Measurements from ENCODE around the gene AP2S1. TPM values are rescaled to one million over a fixed set of nuclear protein-coding genes. Genes with fewer than 3 reads are reported as not detected.
A peak's percentile ranks its signal among the peaks of the same experiment; 100 is the strongest.
"Not testable (repeated sequence)": the region's sequence is repeated elsewhere in the genome, so short reads cannot be mapped to it uniquely, and the experiment has no call there.

Gene AP2S1
- polyA plus RNA-seq, 1 donor = 78.8 TPM

GRCh38 chr19:46871173-46871572 lies 20.5 kb upstream of the AP2S1 start:
- not testable (repeated sequence) for H3K9me3 ChIP-seq (ENCODE audit: control insufficient read depth, low read depth, low read length); H3K27ac ChIP-seq (ENCODE audit: low read length); H3K4me3 ChIP-seq (ENCODE audit: low read length); H3K27me3 ChIP-seq (ENCODE audit: control insufficient read depth, insufficient read depth, low read length); DNase-seq; H3K36me3 ChIP-seq (ENCODE audit: control insufficient read depth, insufficient read depth, low read length)
- WGBS (ENCODE audit: insufficient coverage, low lambda C conversion rate) = no CpG with 5 or more reads among the region's 5 CpGs
- H3K4me1 ChIP-seq (ENCODE audit: control insufficient read depth, insufficient read depth, low read length) = peaks cover 22% of the 10 kb centered on the region

DNA sequence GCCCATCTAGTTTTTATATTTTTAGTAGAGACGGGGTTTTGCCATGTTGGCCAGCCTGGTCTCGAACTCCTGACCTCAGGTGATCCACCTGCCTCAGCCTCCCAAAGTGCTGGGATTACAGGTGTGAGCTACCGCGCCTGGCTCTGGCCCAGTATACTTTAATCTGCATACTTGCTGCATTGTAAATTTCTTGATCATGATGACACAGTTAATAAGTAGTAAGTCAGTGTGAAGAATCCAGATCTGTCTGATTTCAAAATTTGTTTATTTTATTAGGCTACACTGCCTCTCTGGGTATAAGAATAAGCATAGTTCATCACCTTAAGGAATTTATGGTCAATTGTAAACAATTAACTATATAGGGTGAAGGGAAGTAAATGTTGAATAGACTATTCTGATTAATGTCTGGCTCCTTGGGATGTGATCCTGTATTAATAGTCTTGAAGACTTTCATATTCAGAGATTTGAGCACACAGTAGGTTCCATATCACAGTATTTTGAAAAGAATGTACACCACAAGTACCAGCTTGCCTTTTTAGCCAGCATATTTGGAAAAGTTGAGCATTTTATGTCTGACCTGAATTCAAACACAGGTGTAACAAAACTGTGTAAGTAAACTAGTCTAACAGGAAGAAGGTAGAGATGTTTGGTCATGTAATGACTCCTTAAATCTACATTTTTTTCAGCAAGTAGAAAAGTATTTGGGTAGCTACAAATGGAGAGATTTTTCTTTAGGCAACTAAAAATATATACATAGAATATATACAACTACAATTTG lies 17.6 kb upstream of the AP2S1 start:
- Histone ChIP-seq H3K4me1 (ENCODE audit: control insufficient read depth, insufficient read depth, low read length) (peaks cover 27% of the 10 kb centered on the region), H3K27ac (ENCODE audit: low read length) (no peak overlapping the region)
- no CpG with 5 or more reads among the region's 4 CpGs for WGBS (ENCODE audit: insufficient coverage, low lambda C conversion rate)

DNA sequence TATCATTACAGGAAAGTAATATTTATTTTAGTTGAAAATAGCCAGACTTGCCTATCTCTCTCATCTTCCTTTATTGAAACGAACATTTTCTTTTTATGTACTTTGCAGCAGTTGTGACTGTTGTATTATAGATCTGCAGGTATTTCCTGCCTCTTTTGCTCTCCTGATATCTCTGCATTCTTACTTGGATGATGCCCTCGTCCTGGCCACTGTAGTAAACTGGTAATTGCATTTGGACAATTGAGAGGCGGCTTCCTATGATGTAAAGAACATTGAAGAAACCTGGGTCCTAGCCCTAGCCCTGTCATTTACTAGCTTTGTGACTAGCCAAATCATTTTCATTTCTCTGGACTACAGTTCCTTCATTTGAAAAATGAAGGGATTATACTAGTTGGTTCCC lies 16.5 kb upstream of the AP2S1 start:
- no peak overlapping the region for H3K4me3 ChIP-seq (ENCODE audit: low read length)
- no CpG with 5 or more reads among the region's 3 CpGs for WGBS (ENCODE audit: insufficient coverage, low lambda C conversion rate)
- no peak overlapping the region for H3K27ac ChIP-seq (ENCODE audit: low read length)
- no peaks in the 10 kb centered on the region for H3K36me3 ChIP-seq (ENCODE audit: control insufficient read depth, insufficient read depth, low read length)
- H3K27me3 ChIP-seq (ENCODE audit: control insufficient read depth, insufficient read depth, low read length) = no peaks in the 10 kb centered on the region
- DNase-seq = no peak
- no peaks in the 10 kb centered on the region for H3K9me3 ChIP-seq (ENCODE audit: control insufficient read depth, low read depth, low read length)
- H3K4me1 ChIP-seq (ENCODE audit: control insufficient read depth, insufficient read depth, low read length) = peaks cover 32% of the 10 kb centered on the region

More for the DNA sequence above, 17.6 kb upstream of the AP2S1 start:
- no peaks in the 10 kb centered on the region for H3K9me3 ChIP-seq (ENCODE audit: control insufficient read depth, low read depth, low read length)
- no peak for DNase-seq
- H3K4me3 ChIP-seq (ENCODE audit: low read length) = no peak overlapping the region
- H3K27me3 ChIP-seq (ENCODE audit: control insufficient read depth, insufficient read depth, low read length) = no peaks in the 10 kb centered on the region
- no peaks in the 10 kb centered on the region for H3K36me3 ChIP-seq (ENCODE audit: control insufficient read depth, insufficient read depth, low read length)

DNA sequence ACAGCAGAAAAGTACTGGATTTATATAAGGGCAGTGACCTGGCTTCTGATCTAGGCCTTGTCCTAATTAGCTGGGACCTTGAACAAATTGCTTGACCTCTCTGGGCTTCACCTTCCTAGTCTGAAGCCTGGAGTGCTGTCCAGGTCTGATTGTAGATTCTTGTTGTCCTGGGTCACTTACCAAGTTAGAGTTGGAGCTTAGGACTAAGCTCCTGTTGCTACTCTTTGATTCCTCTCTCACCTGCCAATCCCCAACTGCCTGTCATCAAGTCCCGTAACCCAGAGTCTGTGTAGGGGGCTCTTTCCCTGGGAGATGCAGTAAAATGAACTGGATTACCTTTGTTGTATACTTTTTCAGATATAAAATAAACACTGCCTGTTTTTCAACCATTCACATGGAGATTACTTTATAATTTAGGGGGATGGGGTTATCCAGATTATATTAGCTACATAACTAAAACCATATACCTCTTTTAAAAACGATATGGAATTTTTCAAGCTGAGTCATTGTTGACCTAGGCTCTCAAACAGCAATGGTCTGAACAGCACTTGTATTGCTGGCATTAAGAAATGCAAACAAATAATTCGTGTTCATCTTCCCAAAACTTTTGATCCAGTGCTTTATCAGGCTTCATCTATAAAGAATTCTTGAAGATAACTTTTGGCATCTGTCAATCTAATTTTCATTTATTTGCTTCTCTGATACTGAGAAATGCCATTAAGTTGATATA lies 15.9 kb upstream of the AP2S1 start:
- WGBS (ENCODE audit: insufficient coverage, low lambda C conversion rate) = 17% methylated on average over 1 of the region's 3 CpGs
- H3K27ac ChIP-seq (ENCODE audit: low read length) = no peak overlapping the region

GRCh38 chr19:46863818-46864629 lies 13.4 kb upstream of the AP2S1 start:
- peak in 1 of 2 donors; percentile 47 for DNase-seq
- Histone ChIP-seq H3K27me3 (ENCODE audit: control insufficient read depth, insufficient read depth, low read length) (no peaks in the 10 kb centered on the region), H3K27ac (ENCODE audit: low read length) (peak overlapping the region; percentile 31), H3K4me3 (ENCODE audit: low read length) (peak overlapping the region; percentile 79), H3K9me3 (ENCODE audit: control insufficient read depth, low read depth, low read length) (no peaks in the 10 kb centered on the region), H3K4me1 (ENCODE audit: control insufficient read depth, insufficient read depth, low read length) (peaks cover 37% of the 10 kb centered on the region), H3K36me3 (ENCODE audit: control insufficient read depth, insufficient read depth, low read length) (no peaks in the 10 kb centered on the region)
- no CpG with 5 or more reads among the region's 6 CpGs for WGBS (ENCODE audit: insufficient coverage, low lambda C conversion rate)

More for the DNA sequence above, 15.9 kb upstream of the AP2S1 start:
- H3K4me3 ChIP-seq (ENCODE audit: low read length) = no peak overlapping the region
- H3K36me3 ChIP-seq (ENCODE audit: control insufficient read depth, insufficient read depth, low read length) = no peaks in the 10 kb centered on the region
- H3K27me3 ChIP-seq (ENCODE audit: control insufficient read depth, insufficient read depth, low read length) = no peaks in the 10 kb centered on the region
- H3K9me3 ChIP-seq (ENCODE audit: control insufficient read depth, low read depth, low read length) = no peaks in the 10 kb centered on the region
- no peak for DNase-seq
- peaks cover 32% of the 10 kb centered on the region for H3K4me1 ChIP-seq (ENCODE audit: control insufficient read depth, insufficient read depth, low read length)

DNA sequence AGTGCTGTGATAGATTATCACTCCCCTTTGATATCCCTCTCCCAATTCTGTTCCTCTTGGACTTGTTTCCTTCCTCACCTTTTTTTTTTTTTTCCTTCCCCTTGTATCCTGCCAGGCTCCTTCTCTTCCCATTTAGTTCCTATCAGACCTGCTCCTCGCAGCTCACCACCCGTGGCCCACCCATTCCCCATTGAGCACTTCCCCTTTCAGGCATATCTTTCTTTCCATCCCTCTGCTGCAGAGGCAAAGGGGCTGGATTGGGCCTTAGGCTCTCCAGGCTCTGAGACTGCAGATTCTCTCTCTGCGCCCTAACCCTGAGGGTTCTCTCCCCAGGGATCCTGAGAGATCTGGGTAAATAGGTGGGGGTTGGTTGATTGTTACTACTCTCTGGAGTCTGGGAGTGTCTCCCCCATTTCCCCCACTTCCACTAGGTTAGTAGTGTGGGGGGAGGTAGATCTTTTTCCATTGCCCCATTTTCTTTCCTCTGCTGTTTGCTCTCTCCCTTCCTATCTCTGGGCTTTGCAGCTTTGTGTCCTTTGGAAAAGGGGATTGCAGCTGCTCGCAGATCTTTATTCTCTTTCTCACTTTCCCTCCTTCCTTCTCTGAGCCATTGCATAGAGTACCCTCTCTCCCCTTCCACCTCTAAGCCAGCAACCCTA lies 12.5 kb upstream of the AP2S1 start:
- peak in 1 of 2 donors; percentile 26 for DNase-seq
- H3K27ac ChIP-seq (ENCODE audit: low read length) = peak overlapping the region; percentile 20
- H3K4me3 ChIP-seq (ENCODE audit: low read length) = peak overlapping the region; percentile 79
- 0% methylated on average over 1 of the region's 4 CpGs for WGBS (ENCODE audit: insufficient coverage, low lambda C conversion rate)
- no peaks in the 10 kb centered on the region for H3K27me3 ChIP-seq (ENCODE audit: control insufficient read depth, insufficient read depth, low read length)
- no peaks in the 10 kb centered on the region for H3K36me3 ChIP-seq (ENCODE audit: control insufficient read depth, insufficient read depth, low read length)
- H3K4me1 ChIP-seq (ENCODE audit: control insufficient read depth, insufficient read depth, low read length) = peaks cover 37% of the 10 kb centered on the region
- no peaks in the 10 kb centered on the region for H3K9me3 ChIP-seq (ENCODE audit: control insufficient read depth, low read depth, low read length)

DNA sequence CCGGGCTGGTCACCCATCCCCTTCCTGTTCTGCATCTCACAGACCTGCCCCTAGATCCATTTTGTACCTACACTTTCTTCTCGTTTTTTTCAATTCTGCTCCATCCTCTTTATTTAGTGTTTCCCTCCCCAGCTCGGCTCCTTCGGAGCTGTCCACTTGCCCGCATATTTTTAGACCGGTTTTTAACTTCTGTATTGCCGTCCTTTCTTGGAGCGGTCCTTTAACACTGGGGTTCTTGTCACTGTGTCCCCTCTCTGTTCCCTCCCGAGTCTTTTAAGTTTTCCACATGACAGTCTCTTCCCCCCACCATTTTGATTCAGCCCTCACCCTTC lies 11.8 kb upstream of the AP2S1 start:
- H3K4me3 ChIP-seq (ENCODE audit: low read length) = peak overlapping the region; percentile 79
- peak overlapping the region; percentile 90 for H3K27ac ChIP-seq (ENCODE audit: low read length)
- WGBS (ENCODE audit: insufficient coverage, low lambda C conversion rate) = 10% methylated on average over 6 of the region's 9 CpGs
- no peaks in the 10 kb centered on the region for H3K27me3 ChIP-seq (ENCODE audit: control insufficient read depth, insufficient read depth, low read length)
- peaks cover 32% of the 10 kb centered on the region for H3K4me1 ChIP-seq (ENCODE audit: control insufficient read depth, insufficient read depth, low read length)
- H3K9me3 ChIP-seq (ENCODE audit: control insufficient read depth, low read depth, low read length) = no peaks in the 10 kb centered on the region
- H3K36me3 ChIP-seq (ENCODE audit: control insufficient read depth, insufficient read depth, low read length) = no peaks in the 10 kb centered on the region
- DNase-seq = no peak

- Histone ChIP-seq H3K4me1 (ENCODE audit: control insufficient read depth, insufficient read depth, low read length) (peaks cover 29% of the 10 kb centered on the region), H3K4me3 (ENCODE audit: low read length) (peak overlapping the region; percentile 79), H3K36me3 (ENCODE audit: control insufficient read depth, insufficient read depth, low read length) (no peaks in the 10 kb centered on the region), H3K27ac (ENCODE audit: low read length) (peak overlapping the region; percentile 90), H3K9me3 (ENCODE audit: control insufficient read depth, low read depth, low read length) (no peaks in the 10 kb centered on the region), H3K27me3 (ENCODE audit: control insufficient read depth, insufficient read depth, low read length) (no peaks in the 10 kb centered on the region)
- DNase-seq = peak in 1 of 2 donors; percentile 58
- WGBS (ENCODE audit: insufficient coverage, low lambda C conversion rate) = 0% methylated on average over 7 of the region's 19 CpGs
These were observed 11.3 kb upstream of the AP2S1 start for GRCh38 chr19:46861691-46862502.

DNA sequence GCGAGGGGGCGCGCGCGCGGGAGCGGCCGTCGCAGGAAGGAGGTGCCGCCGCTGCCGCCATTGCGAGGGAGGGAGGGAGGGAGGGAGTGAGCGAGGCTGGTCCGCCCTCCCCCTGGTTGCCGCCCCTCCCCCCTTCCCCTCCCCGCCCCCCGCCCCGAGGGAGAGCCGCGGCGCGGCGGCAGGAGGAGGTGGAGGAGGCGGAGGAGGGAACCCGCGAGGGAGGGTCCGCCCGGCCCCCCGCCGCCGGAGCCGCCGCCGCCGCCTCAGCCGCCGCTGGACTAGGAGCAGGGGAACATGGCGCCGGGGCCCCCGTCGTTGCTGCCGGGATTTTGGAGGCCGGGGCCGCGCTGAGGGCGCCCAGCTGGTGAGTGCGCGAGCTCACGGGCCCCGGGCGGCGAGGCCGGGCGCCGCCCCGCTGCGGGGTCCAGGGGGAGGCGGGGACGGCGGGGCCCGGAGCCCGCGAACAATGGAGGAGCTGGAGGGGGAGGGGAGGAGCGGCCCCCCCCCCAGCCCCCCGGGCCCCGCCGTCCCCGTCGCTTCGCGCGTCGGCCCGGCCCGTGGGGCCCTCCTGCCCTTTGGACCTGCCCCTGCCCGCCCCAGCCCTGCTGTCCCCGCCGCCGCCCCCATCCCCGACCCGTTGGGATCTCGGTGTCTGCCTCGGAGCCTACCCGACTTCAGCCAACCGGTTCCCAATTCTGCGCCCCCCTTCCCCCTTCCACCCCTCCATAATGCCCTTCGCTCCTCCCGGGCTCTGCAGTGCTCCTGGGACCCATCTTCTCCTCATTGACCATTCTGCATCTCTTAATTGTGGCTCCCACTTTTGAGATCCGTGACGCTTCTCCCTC lies 10.4 kb upstream of the AP2S1 start, which contains the start of gene ARHGAP35:
Gene ARHGAP35 (plus strand): TSS at position 152 of the 845 bp plus-strand sequence. CDS start 57,679 bp downstream, outside the sequence.
- H3K9me3 ChIP-seq (ENCODE audit: control insufficient read depth, low read depth, low read length) = no peaks in the 10 kb centered on the region
- DNase-seq = peak; percentile 37 to 67
- no peaks in the 10 kb centered on the region for H3K36me3 ChIP-seq (ENCODE audit: control insufficient read depth, insufficient read depth, low read length)
- 0% methylated on average over 3 of the region's 91 CpGs for WGBS (ENCODE audit: insufficient coverage, low lambda C conversion rate)
- H3K27me3 ChIP-seq (ENCODE audit: control insufficient read depth, insufficient read depth, low read length) = no peaks in the 10 kb centered on the region
- peak within 1 kb of the TSS; percentile 93 for H3K27ac ChIP-seq (ENCODE audit: low read length)
- H3K4me3 ChIP-seq (ENCODE audit: low read length) = peak within 1 kb of the TSS; percentile 79
- peaks cover 30% of the 10 kb centered on the region for H3K4me1 ChIP-seq (ENCODE audit: control insufficient read depth, insufficient read depth, low read length)
